Hepatocyte (in vitro differentiated cells): ENCODE data around the gene HOXD8. TPM values are rescaled to one million over a fixed set of nuclear protein-coding genes. Genes with fewer than 3 reads are reported as not detected.
A peak's percentile ranks its signal among the peaks of the same experiment; 100 is the strongest.

Source experiments
- DNase-seq: peaks from one replicate; pipeline ENCODE4 v3.0.0-alpha.2; 2016; ENCODE audit warnings: low spot score
- H2AFZ ChIP-seq: fragments of 200-600 bp; sonication (generic); 2 replicates; pipeline ENCODE4 v1.6.0; 2016; ENCODE audit warnings: antibody characterized with exemption, mild to moderate bottlenecking
- H3K27ac ChIP-seq: fragments of 200-600 bp; sonication (generic); 2 replicates; pipeline ENCODE4 v1.5.1; 2016; ENCODE audit warnings: mild to moderate bottlenecking
- H3K27me3 ChIP-seq: fragments of 200-600 bp; sonication (generic); 2 replicates; pipeline ENCODE4 v1.6.1; 2016
- H3K36me3 ChIP-seq: fragments of 200-600 bp; sonication (generic); replicated peaks from 2 replicates; pipeline ENCODE4 v1.5.1; 2016; ENCODE audit warnings: low read depth; ENCODE audit not compliant: insufficient read depth
- H3K4me1 ChIP-seq: fragments of 200-600 bp; sonication (generic); 2 replicates; pipeline ENCODE4 v1.5.1; 2016; ENCODE audit warnings: mild to moderate bottlenecking, moderate library complexity; ENCODE audit not compliant: insufficient read depth
- H3K4me2 ChIP-seq: fragments of 200-600 bp; sonication (generic); 2 replicates; pipeline ENCODE4 v1.6.0; 2016
- H3K4me3 ChIP-seq: fragments of 200-600 bp; sonication (generic); 2 replicates; pipeline ENCODE4 v1.5.1; 2016; ENCODE audit warnings: mild to moderate bottlenecking
- H3K79me2 ChIP-seq: fragments of 200-600 bp; sonication (generic); 2 replicates; pipeline ENCODE4 v1.6.0; 2017; ENCODE audit warnings: mild to moderate bottlenecking
- H3K9me2 ChIP-seq: fragments of 200-600 bp; sonication (generic); replicated peaks from 2 replicates; pipeline ENCODE4 v1.6.0; 2017; ENCODE audit warnings: mild to moderate bottlenecking; ENCODE audit not compliant: insufficient read depth
- H3K9me3 ChIP-seq: fragments of 200-600 bp; sonication (generic); 2 replicates; pipeline ENCODE4 v1.5.1; 2016; ENCODE audit warnings: low read depth, mild to moderate bottlenecking
- H4K20me1 ChIP-seq: fragments of 200-600 bp; sonication (generic); 2 replicates; pipeline ENCODE4 v1.6.0; 2016; ENCODE audit warnings: mild to moderate bottlenecking; ENCODE audit not compliant: insufficient read depth, poor library complexity, severe bottlenecking
- EZH2 ChIP-seq: fragments of 200-600 bp; sonication (generic); IDR thresholded peaks from 2 replicates; pipeline ENCODE4 v1.6.1; 2016; ENCODE audit warnings: antibody characterized with exemption, mild to moderate bottlenecking, borderline replicate concordance
- EZH2phosphoT487 ChIP-seq: fragments of 200-600 bp; sonication (generic); IDR thresholded peaks from one replicate; pipeline ENCODE4 v1.6.1; 2018; ENCODE audit warnings: antibody characterized with exemption, mild to moderate bottlenecking, low read depth, moderate library complexity; ENCODE audit not compliant: unreplicated experiment, severe bottlenecking
- WGBS: methylation state at CpG from one replicate; pipeline ENCODE4 v1.1.6; 2016; ENCODE audit warnings: low lambda C conversion rate; ENCODE audit errors: missing lambda C conversion rate; 5-methylcytosine and 5-hydroxymethylcytosine counted together
- polyA plus RNA-seq: library from polyadenylated mRNA; unstranded; fragments of >200 nt; fragmentation: Nextera tagmentation; extraction: Ambion mirVana; gene quantifications from 2 replicates; pipeline ENCODE4 v1.2.1, GENCODE V29; 2016
- total RNA-seq: library from RNA; depleted of rRNA; stranded (reverse); fragments of >200 nt; gene quantifications from 2 replicates; pipeline ENCODE4 v1.2.3, GENCODE V29; 2014
- TF ChIP-seq, protein P1 (sequence below): fragments of 200-600 bp; sonication (generic); IDR thresholded peaks from 2 replicates; pipeline ENCODE4 v1.5.1; 2016; ENCODE audit warnings: antibody characterized with exemption, mild to moderate bottlenecking; ENCODE audit not compliant: poor library complexity

Gene HOXD8
- total and polyA plus RNA-seq, 2 experiments from 2014 or later = 1.3 TPM; not detected in 1

DNA sequence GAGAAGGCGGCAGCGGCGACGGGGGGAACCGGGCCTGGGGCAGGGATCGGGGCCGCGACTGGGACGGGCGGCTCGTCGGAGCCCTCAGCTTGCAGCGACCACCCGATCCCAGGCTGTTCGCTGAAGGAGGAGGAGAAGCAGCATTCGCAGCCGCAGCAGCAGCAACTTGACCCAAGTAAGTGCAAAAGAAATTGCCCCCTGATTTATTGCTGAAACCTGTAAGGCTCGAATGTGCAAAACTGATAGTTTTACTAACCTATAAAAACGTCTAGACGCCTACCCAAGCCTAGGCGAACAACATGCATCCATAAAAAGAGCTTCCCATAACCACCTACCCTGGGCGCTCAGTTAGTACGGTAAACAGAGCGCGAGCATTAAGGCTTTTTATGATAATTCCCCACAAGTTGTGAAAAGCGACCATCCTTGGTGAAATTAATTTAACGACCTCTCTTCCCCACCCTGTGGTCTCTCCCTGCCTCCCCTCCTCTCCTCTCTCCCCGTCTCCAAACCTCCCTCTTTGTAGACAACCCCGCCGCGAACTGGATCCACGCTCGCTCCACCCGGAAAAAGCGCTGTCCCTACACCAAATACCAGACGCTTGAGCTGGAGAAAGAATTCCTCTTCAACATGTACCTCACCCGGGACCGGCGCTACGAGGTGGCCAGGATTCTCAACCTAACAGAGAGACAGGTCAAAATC lies 5.9 kb upstream of the HOXD8 start:
- TF ChIP-seq EZH2phosphoT487 (no peak), EZH2 (peak; percentile 83)
- TF ChIP-seq, protein P1, sequence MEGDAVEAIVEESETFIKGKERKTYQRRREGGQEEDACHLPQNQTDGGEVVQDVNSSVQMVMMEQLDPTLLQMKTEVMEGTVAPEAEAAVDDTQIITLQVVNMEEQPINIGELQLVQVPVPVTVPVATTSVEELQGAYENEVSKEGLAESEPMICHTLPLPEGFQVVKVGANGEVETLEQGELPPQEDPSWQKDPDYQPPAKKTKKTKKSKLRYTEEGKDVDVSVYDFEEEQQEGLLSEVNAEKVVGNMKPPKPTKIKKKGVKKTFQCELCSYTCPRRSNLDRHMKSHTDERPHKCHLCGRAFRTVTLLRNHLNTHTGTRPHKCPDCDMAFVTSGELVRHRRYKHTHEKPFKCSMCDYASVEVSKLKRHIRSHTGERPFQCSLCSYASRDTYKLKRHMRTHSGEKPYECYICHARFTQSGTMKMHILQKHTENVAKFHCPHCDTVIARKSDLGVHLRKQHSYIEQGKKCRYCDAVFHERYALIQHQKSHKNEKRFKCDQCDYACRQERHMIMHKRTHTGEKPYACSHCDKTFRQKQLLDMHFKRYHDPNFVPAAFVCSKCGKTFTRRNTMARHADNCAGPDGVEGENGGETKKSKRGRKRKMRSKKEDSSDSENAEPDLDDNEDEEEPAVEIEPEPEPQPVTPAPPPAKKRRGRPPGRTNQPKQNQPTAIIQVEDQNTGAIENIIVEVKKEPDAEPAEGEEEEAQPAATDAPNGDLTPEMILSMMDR = no peak
- Histone ChIP-seq H3K79me2 (no peaks in the 10 kb centered on the region), H3K4me2 (peak overlapping the region; percentile 89), H3K4me3 (no peak overlapping the region), H3K9me3 (no peaks in the 10 kb centered on the region), H3K27ac (no peak overlapping the region), H2AFZ (no peak overlapping the region), H3K9me2 (no peaks in the 10 kb centered on the region), H3K4me1 (peaks cover 14% of the 10 kb centered on the region), H4K20me1 (peaks cover 26% of the 10 kb centered on the region), H3K27me3 (peaks cover 96% of the 10 kb centered on the region), H3K36me3 (no peaks in the 10 kb centered on the region)
- WGBS = 22% methylated on average over 38 of the region's 40 CpGs
- no peak for DNase-seq

DNA sequence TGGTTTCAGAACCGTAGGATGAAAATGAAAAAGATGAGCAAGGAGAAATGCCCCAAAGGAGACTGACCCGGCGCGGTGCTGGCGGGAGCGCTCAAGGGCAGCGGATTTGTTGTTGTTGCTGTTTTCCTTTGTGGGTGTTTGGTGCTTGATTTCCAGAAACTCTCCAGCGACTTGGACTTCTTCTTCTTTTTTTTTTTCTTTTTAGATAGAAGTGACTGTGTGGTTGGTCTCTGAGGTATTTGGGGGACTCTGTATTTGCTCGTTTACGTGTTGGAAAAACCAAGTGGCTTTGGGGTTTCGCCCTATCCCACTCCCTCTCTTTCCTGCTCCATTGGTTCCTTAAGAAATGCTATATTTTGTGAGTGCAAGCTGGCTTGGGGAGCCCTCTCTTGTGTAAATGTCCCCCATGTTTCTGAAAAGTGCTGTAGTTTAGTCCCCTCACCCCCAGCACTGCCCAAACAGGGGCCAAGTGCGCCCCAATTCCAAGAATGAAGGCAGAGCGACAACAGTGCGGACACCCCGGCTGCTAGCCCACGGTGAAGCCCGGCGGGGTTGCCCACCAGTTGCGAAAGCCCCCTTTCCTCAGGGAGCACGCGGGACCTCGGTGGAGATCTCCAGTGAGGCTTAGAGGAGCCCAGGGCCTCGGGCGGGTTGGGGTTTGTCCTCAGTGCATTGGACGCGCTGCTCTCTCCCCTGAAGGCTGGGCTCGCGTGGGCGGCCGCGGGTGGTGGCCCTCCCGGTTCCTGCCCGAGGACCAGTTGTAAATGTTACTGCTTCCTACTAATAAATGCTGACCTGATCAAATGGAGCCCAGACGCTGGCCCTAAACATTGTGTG lies 5.2 kb upstream of the HOXD8 start:
- peak overlapping the region; percentile 89 for H3K4me2 ChIP-seq
- no peak for DNase-seq
- TF ChIP-seq, protein P1 = no peak
- peak; percentile 6 for TF ChIP-seq EZH2
- H3K4me3 ChIP-seq = no peak overlapping the region
- H3K27ac ChIP-seq = no peak overlapping the region
- WGBS = 40% methylated on average over 34 of the region's 34 CpGs
- no peaks in the 10 kb centered on the region for H3K9me3 ChIP-seq
- H4K20me1 ChIP-seq = peaks cover 24% of the 10 kb centered on the region
- peaks cover 21% of the 10 kb centered on the region for H3K4me1 ChIP-seq
- H3K9me2 ChIP-seq = no peaks in the 10 kb centered on the region
- no peaks in the 10 kb centered on the region for H3K36me3 ChIP-seq
- no peaks in the 10 kb centered on the region for H3K79me2 ChIP-seq
- H2AFZ ChIP-seq = no peak overlapping the region
- peaks cover 97% of the 10 kb centered on the region for H3K27me3 ChIP-seq

DNA sequence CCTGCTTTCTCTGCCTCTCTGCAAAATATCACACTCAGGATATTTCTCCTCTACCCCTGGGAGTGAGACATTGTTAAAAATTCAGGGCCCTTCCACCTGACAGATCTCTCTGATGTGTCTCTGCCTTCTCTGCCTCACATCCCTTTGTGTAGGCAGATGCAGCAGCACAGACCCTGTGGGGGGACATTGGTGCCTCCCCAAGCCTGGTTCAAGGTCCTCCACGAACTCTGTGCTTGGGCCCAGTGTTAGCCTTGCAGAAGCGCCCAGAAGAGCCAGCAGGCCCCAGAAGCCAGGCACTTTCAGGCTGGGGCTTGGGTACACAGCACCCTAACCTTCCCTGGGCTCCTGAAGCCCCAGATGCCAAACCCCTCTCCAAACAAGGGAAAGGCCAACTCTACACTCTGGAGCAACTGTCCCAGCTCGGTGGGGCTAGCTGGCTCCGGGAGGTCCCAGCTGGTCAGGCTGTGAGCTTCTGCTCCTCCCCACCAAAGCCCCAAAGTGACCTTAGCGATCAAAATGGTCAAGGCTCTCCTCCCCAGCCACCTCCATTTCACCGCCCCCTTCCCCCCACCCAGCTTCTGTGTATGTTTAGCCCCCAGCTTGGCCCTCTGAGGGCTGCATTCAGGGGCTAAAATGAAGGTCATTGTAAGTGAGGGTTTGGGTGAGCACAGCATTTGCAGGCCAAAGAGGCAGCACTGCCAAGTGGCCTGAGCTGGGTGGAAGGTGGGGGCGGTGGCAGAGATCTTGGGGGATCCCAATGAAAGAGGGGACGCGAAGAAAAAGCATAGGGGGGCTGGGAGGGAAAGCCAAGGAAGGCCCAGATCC lies 4.3 kb upstream of the HOXD8 start:
- WGBS = 55% methylated on average over 7 of the region's 9 CpGs

More for the DNA sequence above, 4.3 kb upstream of the HOXD8 start:
- Histone ChIP-seq H3K4me1 (peaks cover 26% of the 10 kb centered on the region), H2AFZ (no peak overlapping the region), H3K4me3 (no peak overlapping the region), H3K27me3 (peaks cover 91% of the 10 kb centered on the region), H3K79me2 (no peaks in the 10 kb centered on the region), H4K20me1 (peaks cover 19% of the 10 kb centered on the region), H3K4me2 (no peak overlapping the region), H3K36me3 (no peaks in the 10 kb centered on the region), H3K27ac (no peak overlapping the region), H3K9me2 (no peaks in the 10 kb centered on the region), H3K9me3 (no peaks in the 10 kb centered on the region)
- no peak for DNase-seq
- TF ChIP-seq EZH2phosphoT487 (no peak), EZH2 (no peak)
- TF ChIP-seq, protein P1 = no peak
